Aorta (tissue), 5 donors: Measurements from ENCODE around the gene RNU6-9. TPM values are rescaled to one million over a fixed set of nuclear protein-coding genes. Genes with fewer than 3 reads are reported as not detected.

Source experiments
- ATAC-seq: fragments of 200-7000 bp; cut with Tn5 transposase; one replicate; pipeline ENCODE4 v1.9.1; 2022; ENCODE audit warnings: moderate library complexity; ENCODE audit not compliant: low FRiP score
- DNase-seq, 2 donors: peaks; one replicate each; pipeline ENCODE4 v3.0.0-alpha.2; 2020
- H3K27ac ChIP-seq, 2 donors: one replicate each; pipeline ENCODE4 v1.5.1; 2013; ENCODE audit warnings: low read length in 2 of 2, mild to moderate bottlenecking in 2 of 2, moderate library complexity in 2 of 2, control low read depth in 1 of 2, inconsistent platforms in 1 of 2, low read depth in 1 of 2
- H3K27me3 ChIP-seq, 2 donors: one replicate each; pipeline ENCODE4 v1.6.1; 2013; ENCODE audit warnings: control low read depth in 1 of 2, low read length in 1 of 2, mild to moderate bottlenecking in 1 of 2, moderate library complexity in 1 of 2; ENCODE audit not compliant: insufficient read depth in 2 of 2, control insufficient read depth in 1 of 2
- H3K36me3 ChIP-seq, 2 donors: one replicate each; pipeline ENCODE4 v1.6.1; 2013; ENCODE audit warnings: control low read depth in 1 of 2, low read length in 1 of 2, mild to moderate bottlenecking in 1 of 2; ENCODE audit not compliant: insufficient read depth in 2 of 2, control insufficient read depth in 1 of 2
- H3K4me1 ChIP-seq, 2 donors: one replicate each; pipeline ENCODE4 v1.6.1; 2013; ENCODE audit warnings: low read length in 2 of 2, control low read depth in 1 of 2, mild to moderate bottlenecking in 1 of 2, moderate library complexity in 1 of 2; ENCODE audit not compliant: insufficient read depth in 2 of 2, control insufficient read depth in 1 of 2
- H3K4me3 ChIP-seq, 2 donors: one replicate each; pipeline ENCODE4 v1.5.1; 2013; ENCODE audit warnings: low read length in 2 of 2, control low read depth in 1 of 2, mild to moderate bottlenecking in 1 of 2
- H3K9me3 ChIP-seq: one replicate; pipeline ENCODE4 v1.6.1; 2013; ENCODE audit warnings: mild to moderate bottlenecking, low read length; ENCODE audit not compliant: control insufficient read depth
- WGBS, 2 donors: extraction: QIAGEN DNeasy Blood & Tissue Kit; methylation state at CpG; one replicate each; pipeline ENCODE4 v1.1.7; 2013; 5-methylcytosine and 5-hydroxymethylcytosine counted together
- intact Hi-C, 2 donors: fragments of 100-400 bp; cut with DNase I; formaldehyde crosslinking; loops; one replicate each; pipeline versions ENCODE4 v1.14.2 to v1.15.0; 2022
- polyA plus RNA-seq, 2 donors: library from polyadenylated mRNA; stranded (reverse); fragments of 200-250 nt; gene quantifications; one replicate each; pipeline ENCODE4 v1.2.3, GENCODE V29; 2013
- total RNA-seq, 2 donors: library from RNA; stranded (reverse); fragmentation: NEBNext Ultra II Directional; extraction: Animal tissue kit (Norgen Biotek cat#: 25700); gene quantifications; one replicate each; pipeline ENCODE4 v1.2.1, GENCODE V29; 2021
- donor health status: healthy with polysubstance abuse.
- donor health status: Bipolar disorder and iron deficiency.
- donor health status: DM: no; HTN: no; CAD: no.
- donor health status: DM: no; HTN: no; CAD: no.
- donor health status: DM: yes; HTN: yes; CAD: no.

RNU6-9 gene
- total and polyA plus RNA-seq, 4 donors, result not detected

DNA sequence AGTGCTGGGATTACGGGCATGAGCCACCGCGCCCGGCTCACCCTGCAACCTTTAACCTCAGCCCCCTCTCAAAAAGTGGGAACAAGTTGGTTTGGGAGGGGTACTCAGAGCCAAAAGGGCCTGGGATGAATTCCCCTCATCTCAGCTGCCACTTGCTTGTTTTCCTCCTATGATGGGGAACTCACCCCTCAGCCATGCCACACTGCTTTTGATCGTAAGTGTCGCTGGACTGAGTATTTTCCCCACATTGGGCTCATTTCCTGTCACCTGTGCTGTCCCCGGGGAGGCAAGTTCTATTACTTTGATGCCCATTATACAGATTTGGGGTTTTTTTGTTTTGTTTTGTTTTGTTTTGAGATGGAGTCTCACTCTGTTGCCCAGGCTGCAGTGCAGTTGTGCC, 13.2 kb downstream of the RNU6-9 start:
- H3K27ac ChIP-seq, result no peak overlapping the region
- intact Hi-C loops, result loop anchor here in 1 of 2 donors (5.0 kb wide), 1 partner anchor 39 kb away; no protein-coding TSS in a partner anchor
- WGBS, 2 donors, result 98% methylated on average over 7 of the region's 7 CpGs
- H3K4me1 ChIP-seq, result no peaks in the 10 kb centered on the region
- no peaks in the 10 kb centered on the region for H3K27me3 ChIP-seq
- DNase-seq (no peak), ATAC-seq (no peak)
- H3K36me3 ChIP-seq, result no peaks in the 10 kb centered on the region
- H3K4me3 ChIP-seq, result no peak overlapping the region
- H3K9me3 ChIP-seq, result no peaks in the 10 kb centered on the region

DNA sequence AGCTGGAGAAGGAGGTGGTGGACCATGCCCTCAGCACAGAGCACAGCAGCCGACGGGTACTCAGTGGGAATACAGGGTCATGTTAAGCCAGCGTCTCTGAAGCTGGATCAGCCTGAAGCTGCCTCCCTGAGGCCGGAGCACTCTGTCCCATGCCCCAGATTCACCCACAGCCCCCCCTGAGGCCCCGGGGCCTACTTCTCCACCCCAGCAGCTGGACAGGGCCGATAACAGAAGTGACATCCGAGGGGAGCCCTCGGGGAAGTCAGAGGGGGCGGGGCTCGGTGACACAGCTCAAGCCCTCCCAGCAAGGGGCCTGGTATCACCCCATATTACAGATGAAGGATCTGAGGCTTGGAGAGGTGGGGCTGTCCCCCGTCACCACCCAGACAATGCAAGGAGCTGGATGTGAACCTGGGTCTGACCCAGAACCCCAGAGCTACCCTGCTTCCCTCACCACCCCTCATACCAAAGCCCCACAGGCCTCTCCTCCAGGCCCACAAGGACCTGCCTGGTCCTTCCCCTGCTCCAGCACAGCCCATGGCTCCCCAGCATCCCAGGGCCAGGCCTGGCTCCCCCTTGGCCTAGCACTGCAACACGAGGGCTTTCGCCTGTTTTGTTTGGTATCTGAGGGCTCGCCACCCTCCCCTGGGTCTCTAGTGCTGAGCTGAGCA, 14.0 kb downstream of the RNU6-9 start:
- H3K27me3 ChIP-seq, result no peaks in the 10 kb centered on the region
- no peaks in the 10 kb centered on the region for H3K9me3 ChIP-seq
- 85 to 87% methylated on average over 14 of the region's 14 CpGs for WGBS, 2 donors
- H3K4me1 ChIP-seq, result no peaks in the 10 kb centered on the region
- no peak overlapping the region for H3K27ac ChIP-seq
- H3K36me3 ChIP-seq, result no peaks in the 10 kb centered on the region
- DNase-seq (no peak), ATAC-seq (no peak)
- intact Hi-C loops, result loop anchor here in 1 of 2 donors (5.0 kb wide), 1 partner anchor 40 kb away; no protein-coding TSS in a partner anchor
- no peak overlapping the region for H3K4me3 ChIP-seq

DNA sequence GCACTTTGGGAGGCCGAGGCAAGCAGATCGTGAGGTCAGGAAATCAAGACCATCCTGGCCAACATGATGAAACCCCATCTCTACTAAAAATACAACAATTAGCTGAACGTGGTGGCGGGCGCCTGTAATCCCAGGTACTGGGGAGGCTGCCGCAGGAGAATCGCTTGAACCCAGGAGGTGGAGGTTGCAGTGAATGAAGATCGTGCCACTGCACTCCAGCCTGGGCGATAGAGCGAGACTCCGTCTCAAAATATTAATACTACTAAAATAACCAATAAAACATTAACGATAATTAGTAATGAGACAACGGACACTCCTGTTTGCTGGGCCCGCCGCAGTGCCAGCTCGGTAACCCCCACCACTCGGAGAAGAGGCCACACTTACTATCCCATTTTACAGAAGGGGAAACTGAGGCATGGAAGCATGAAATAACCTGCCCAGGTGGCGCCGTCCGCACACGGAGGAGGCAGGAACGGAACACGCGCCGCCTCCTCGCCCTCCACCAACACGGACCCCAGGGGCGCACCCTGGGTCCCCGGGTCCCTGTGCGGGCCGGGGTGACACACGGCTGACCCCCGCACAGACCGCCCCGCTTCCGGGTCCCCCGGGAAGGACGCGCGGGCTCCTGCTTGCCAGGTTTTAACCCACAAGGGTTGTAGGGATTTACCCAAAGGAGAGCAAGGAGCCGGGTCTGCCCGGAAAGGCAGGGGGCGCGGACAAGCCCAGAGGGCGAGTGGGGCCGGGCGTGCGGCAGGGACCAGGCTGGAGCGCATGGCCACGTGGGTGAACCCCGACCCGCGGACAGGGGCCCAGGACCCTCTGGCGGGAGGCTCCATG, 18.1 kb downstream of the RNU6-9 start:
- no peaks in the 10 kb centered on the region for H3K4me1 ChIP-seq
- H3K4me3 ChIP-seq, result no peak overlapping the region
- no peaks in the 10 kb centered on the region for H3K36me3 ChIP-seq
- intact Hi-C loops, result no loop called here
- 76 to 79% methylated on average over 54 of the region's 54 CpGs for whole genome bisulfite sequencing, 2 donors
- ATAC-seq (no peak), DNase-seq (peak in 1 of 2 donors; percentile 75)
- H3K9me3 ChIP-seq, result no peaks in the 10 kb centered on the region
- H3K27me3 ChIP-seq, result no peaks in the 10 kb centered on the region
- H3K27ac ChIP-seq, result no peak overlapping the region

DNA sequence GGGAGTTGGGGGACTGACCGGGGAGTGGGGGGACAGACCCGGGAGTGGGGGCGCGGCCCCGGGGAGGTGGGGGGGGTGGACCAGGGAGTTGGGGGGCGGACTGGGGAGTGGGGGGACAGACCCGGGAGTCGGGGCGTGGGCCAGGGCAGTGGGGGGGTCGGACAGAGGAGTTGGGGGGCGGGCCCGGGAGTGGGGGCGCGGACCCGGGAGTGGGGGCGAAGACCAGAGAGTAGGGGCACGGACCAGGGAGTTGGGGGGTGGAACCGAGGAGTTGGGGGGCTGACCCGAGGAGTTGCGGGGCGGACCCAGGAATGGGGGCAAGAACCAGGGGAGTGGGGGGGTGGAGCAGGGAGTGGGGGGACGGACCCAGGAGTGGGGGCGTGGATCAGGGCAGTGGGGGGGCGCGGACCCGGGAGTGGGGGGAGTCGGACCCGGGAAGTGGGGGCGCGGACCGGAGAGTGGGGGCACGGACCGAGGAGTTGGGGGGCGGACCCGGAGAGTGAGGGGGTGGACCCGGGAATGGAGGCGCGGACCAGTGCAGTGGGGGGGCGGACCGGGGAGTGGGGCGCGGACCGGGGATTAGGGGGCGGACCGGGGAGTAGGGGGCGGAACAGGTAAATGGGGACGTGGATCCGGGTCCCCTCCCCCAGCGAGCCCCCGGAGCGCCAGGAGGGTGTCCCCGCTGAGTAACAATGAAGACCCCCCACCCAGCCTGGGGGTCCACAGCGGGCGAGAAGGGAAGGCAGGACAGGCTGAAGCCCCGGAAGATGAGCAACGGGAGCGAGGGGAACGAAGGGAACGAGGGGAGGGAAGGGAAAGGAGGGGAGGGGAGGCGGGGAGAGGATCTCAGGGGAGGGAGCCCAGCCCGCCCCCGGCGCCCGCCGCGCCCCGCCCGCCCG, 19.1 kb downstream of the RNU6-9 start:
- Histone ChIP-seq H3K27me3 (no peaks in the 10 kb centered on the region), H3K9me3 (no peaks in the 10 kb centered on the region), H3K4me1 (no peaks in the 10 kb centered on the region), H3K4me3 (peak overlapping the region; percentile 81 to 94), H3K27ac (peak overlapping the region in 1 of 2 donors; percentile 33), H3K36me3 (no peaks in the 10 kb centered on the region)
- WGBS, 2 donors, result 1 to 3% methylated on average over 35 to 69 of the region's 69 CpGs
- ATAC-seq, result no peak
- peak in 1 of 2 donors; percentile 83 for DNase-seq
- intact Hi-C loops, result no loop called here

DNA sequence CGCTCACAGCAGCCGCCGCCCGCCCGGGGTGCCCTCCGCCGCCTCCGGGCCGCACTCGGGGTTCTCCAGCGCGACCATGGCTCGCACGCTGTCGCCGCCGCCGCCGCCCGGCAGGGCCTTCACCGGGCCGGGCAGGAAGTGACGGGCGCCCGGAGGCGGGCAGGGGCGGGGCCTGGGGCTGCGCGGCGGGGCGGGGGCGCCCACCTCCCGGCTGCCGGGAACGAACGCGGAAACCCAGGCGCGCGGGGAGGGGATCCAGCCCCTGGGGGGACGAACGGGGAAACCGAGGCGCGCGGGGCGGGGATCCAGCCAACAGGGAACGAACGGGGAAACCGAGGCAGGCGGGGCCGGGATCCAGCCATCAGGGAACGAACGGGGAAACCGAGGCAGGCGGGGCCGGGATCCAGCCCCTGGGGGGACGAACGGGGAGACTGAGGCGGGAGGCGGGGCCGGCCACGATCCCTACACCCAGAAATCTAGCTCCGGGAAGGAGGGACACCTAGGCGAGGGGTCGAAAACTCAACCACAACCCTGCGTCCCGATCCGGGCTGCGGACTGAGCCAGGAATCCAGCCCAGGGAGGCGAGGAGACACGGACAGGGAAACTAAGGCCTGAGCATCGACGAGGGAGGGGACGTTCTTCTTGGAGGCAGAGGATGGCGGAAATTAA, 19.9 kb downstream of the RNU6-9 start, which contains the start of gene R3HDM4:
TSS of gene R3HDM4 (minus strand) at position 140 of the 669 bp plus-strand sequence. CDS start at position 78, 62 bp downstream.
- no peaks in the 10 kb centered on the region for H3K27me3 ChIP-seq
- peak within 1 kb of the TSS; percentile 81 to 94 for H3K4me3 ChIP-seq
- ATAC-seq (peak; percentile 90), DNase-seq (peak; percentile 88 to 95)
- WGBS, 2 donors, result 1% methylated on average over 39 to 76 of the region's 76 CpGs
- no peaks in the 10 kb centered on the region for H3K4me1 ChIP-seq
- H3K36me3 ChIP-seq, result no peaks in the 10 kb centered on the region
- intact Hi-C loops, result no loop called here
- H3K9me3 ChIP-seq, result no peaks in the 10 kb centered on the region
- H3K27ac ChIP-seq, result peak within 1 kb of the TSS; percentile 14 to 33

DNA sequence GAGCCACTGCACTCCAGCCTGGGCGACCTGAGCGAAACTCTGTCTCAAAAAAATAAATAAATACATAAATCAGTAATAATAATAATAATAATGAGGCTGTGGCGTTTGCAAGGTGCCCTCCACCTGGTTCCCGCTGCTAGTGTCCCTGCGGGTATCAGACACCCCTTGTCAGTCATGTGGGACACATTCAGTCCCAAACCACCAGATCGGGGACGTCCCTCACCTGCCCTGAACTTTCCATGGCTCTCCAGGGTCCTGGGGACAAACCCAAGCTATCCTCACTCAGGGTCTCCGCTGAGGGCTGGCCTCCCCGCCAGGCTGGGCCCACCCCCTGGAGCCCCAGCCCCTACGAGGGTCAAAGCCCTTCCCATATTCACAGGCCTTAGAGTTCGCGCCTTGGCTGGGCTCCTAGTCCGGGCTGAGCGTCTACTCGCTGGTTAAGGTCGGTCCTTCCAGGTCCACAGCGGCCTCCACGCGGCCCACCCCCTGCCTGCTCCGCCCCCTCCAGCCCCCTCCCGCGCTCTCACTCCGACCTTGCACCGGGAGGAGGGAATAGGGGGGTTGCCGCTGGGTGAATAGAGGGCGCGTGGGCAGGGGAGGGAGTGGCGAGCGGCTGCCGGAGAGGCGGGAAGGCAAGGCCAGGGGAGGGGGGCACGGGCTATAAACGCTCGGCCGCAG, 23.5 kb downstream of the RNU6-9 start:
- no peak overlapping the region for H3K4me3 ChIP-seq
- DNase-seq, result peak in 1 of 2 donors; percentile 76
- no peaks in the 10 kb centered on the region for H3K4me1 ChIP-seq
- no peak for ATAC-seq
- no peaks in the 10 kb centered on the region for H3K9me3 ChIP-seq
- no peak overlapping the region for H3K27ac ChIP-seq
- 21 to 26% methylated on average over 27 to 35 of the region's 35 CpGs for WGBS, 2 donors
- H3K27me3 ChIP-seq, result no peaks in the 10 kb centered on the region
- intact Hi-C loops, result loop anchor here in 1 of 2 donors (5.0 kb wide), 1 partner anchor 54 kb away; no protein-coding TSS in a partner anchor
- no peaks in the 10 kb centered on the region for H3K36me3 ChIP-seq

DNA sequence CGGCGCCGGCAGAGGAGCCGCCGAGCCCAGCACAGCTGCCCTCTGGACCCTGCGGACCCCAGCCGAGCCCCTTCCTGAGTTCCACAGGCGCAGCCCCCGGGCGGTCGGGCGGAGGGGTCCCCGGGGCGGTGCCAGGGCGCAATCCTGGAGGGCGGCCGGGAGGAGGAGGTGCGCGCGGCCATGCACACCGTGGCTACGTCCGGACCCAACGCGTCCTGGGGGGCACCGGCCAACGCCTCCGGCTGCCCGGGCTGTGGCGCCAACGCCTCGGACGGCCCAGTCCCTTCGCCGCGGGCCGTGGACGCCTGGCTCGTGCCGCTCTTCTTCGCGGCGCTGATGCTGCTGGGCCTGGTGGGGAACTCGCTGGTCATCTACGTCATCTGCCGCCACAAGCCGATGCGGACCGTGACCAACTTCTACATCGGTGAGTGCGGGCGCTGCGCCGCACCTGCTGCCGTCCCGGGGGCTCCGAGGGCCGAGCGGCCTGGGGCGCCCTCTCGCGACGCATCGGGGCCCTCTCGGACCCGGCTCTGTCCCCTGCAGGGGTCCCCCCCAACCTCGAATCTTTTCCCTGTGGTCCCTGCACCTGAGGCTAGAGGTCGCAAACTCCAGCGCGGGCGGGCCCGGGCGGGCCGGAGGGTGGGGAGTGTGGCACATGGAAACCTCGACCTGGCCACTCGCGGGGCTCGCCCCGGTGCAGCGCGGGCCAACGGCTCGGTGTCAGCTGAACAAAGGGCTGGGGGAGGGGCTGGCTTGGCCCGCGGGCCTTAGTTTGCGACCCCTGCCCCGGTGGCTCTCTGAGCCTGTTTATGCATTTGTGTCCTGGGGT, 24.3 kb downstream of the RNU6-9 start, which contains the start of gene KISS1R:
TSS of gene KISS1R (plus strand) at position 11 of the 829 bp plus-strand sequence. CDS start at position 181, 170 bp downstream.
- no peaks in the 10 kb centered on the region for H3K9me3 ChIP-seq
- H3K4me1 ChIP-seq, result no peaks in the 10 kb centered on the region
- 0 to 1% methylated on average over 69 to 87 of the region's 87 CpGs for WGBS, 2 donors
- intact Hi-C loops, result loop anchor here in 1 of 2 donors (5.0 kb wide), 1 partner anchor 55 kb away; no protein-coding TSS in a partner anchor
- H3K36me3 ChIP-seq, result no peaks in the 10 kb centered on the region
- DNase-seq, result peak in 1 of 2 donors; percentile 82
- H3K27me3 ChIP-seq, result no peaks in the 10 kb centered on the region
- ATAC-seq, result no peak
- H3K4me3 ChIP-seq, result no peak within 1 kb of the TSS
- no peak within 1 kb of the TSS for H3K27ac ChIP-seq
